ENCODE data around the gene EYA3.

The EYA3 gene, protein sequence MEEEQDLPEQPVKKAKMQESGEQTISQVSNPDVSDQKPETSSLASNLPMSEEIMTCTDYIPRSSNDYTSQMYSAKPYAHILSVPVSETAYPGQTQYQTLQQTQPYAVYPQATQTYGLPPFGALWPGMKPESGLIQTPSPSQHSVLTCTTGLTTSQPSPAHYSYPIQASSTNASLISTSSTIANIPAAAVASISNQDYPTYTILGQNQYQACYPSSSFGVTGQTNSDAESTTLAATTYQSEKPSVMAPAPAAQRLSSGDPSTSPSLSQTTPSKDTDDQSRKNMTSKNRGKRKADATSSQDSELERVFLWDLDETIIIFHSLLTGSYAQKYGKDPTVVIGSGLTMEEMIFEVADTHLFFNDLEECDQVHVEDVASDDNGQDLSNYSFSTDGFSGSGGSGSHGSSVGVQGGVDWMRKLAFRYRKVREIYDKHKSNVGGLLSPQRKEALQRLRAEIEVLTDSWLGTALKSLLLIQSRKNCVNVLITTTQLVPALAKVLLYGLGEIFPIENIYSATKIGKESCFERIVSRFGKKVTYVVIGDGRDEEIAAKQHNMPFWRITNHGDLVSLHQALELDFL

DNA sequence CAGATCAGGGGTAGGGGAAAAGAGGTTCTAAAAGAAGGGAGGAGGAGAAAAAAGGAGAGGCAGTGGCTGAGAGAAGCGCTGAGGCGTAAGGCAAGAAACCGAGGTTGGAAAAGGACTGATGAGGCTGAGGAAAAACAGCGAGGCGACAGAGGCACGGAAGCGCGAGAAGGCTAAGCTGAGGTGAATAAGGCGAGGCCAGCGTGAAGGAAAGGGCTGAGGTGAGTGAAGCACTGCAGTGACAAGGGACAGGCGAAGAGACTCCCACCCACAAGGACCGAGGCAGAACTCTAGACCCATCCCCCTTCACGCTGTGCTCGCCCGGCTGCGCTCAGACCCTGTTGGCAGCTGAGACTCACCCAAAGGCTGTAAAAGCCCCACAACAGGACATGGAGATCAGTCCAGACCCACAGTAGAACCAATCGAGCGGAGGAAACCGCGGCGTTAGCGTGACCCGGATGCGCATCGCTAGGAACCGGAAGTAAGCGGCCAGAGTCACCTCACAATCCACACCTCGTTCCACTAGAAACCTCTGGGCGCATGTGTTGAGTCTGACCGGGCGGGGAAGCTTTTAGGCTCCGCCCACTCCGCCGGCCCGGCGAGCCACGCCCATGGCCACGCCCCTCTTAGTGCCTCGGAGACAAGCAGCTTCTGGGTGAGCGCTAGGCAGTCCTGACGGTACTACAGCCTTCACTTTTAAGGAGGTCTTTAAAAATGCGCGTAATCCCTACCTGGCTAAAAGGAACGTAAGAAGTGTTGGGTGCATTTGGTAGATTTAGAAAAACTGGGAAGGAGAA, at the start of gene EYA3:
EYA3 (minus strand) TSS at position 443 of the 794 bp plus-strand sequence. CDS start 30,584 bp downstream, outside the sequence.
- peaks cover 23% of the 10 kb centered on the region for H3K4me1 Mint-ChIP-seq
- DNase-seq (ENCODE audit: low spot score in 2 of 2) (peak; percentile 99 to 100), ATAC-seq (ENCODE audit: low read depth) (peak; percentile 88)
- peak within 1 kb of the TSS; percentile 96 for H3K27ac Mint-ChIP-seq
- peaks cover 1% of the 10 kb centered on the region for H3K36me3 Mint-ChIP-seq
- H3K9me3 Mint-ChIP-seq = no peaks in the 10 kb centered on the region
- H3K4me3 Mint-ChIP-seq = peak within 1 kb of the TSS; percentile 91
- no peaks in the 10 kb centered on the region for H3K27me3 Mint-ChIP-seq

DNA sequence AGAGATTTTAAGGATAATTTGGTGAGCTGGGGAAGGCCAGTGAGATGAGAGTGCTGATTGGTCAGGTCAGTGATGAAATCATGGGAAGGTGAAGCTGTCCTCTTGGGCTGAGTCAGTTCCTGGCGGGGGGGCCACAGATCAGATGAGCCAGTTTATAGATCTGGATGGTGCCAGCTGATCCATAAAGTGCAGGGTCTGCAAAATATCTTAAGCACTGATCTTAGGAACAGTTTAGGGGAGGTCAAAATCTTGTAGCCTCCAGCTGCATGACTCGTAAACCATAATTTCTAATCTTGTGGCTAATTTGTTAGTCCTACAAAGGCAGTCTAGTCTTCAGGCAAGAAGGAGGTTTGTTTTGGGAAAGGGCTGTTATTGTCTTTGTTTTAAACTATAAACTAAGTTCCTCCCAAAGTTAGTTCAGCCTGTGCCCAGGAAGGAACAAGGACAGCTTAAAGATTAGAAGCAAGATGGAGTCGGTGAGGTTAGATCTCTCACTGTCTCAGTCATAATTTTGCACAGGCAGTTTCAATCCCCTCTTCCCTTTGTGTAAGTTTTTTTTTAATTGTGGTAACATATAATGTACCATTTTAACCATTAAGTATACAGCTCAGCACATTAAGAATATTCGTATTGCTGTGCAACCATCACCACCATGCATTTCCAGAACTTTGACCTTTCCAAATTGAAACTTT, 48.7 kb upstream of the EYA3 start:
- DNase-seq (ENCODE audit: low spot score in 2 of 2) = no peak
- peak overlapping the region; percentile 85 for H3K27ac Mint-ChIP-seq
- H3K4me3 Mint-ChIP-seq = no peak overlapping the region
- H3K4me1 Mint-ChIP-seq = peaks cover 35% of the 10 kb centered on the region
- no peaks in the 10 kb centered on the region for H3K27me3 Mint-ChIP-seq
- no peak for ATAC-seq (ENCODE audit: low read depth)
- no peaks in the 10 kb centered on the region for H3K36me3 Mint-ChIP-seq
- no peaks in the 10 kb centered on the region for H3K9me3 Mint-ChIP-seq

DNA sequence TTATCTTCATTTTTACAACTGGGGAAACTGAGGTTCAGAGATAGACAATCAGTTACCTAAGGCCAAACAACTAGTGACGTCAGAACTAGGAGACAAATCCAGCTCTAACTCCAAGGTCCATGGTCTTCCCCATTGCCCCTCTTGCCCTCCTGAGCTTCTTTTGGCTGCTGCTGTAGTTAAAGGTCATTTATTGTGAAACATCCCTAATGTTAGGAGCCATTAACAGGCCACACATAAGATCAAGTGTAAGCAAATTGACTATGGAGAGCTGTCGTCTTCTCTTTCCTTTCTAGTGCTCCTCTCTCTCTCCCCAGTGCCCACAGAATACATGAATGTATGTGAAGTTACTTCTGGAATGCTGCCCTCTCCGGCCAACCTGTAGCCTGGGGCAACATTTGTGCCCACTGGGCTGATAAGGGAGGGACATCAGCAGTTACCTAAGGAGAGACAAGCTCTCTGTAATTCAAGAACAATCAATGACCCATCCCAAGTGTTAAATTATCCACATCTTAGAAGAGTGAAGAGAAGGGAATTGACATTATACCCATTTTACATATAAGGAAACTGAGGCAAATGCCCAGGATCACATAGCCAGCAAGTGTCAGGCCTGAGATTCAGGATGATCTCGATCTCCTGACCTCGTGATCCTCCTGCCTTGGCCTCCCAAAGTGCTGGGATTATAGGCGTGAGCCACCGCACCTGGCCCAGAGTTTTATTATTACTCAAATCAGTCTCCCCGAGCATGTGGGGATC, 47.9 kb upstream of the EYA3 start:
- DNase-seq (ENCODE audit: low spot score in 2 of 2) (no peak), ATAC-seq (ENCODE audit: low read depth) (no peak)
- Mint-ChIP-seq H3K27ac (peak overlapping the region; percentile 85), H3K27me3 (no peaks in the 10 kb centered on the region), H3K4me3 (peak overlapping the region; percentile 24), H3K36me3 (no peaks in the 10 kb centered on the region), H3K9me3 (no peaks in the 10 kb centered on the region), H3K4me1 (peaks cover 38% of the 10 kb centered on the region)

DNA sequence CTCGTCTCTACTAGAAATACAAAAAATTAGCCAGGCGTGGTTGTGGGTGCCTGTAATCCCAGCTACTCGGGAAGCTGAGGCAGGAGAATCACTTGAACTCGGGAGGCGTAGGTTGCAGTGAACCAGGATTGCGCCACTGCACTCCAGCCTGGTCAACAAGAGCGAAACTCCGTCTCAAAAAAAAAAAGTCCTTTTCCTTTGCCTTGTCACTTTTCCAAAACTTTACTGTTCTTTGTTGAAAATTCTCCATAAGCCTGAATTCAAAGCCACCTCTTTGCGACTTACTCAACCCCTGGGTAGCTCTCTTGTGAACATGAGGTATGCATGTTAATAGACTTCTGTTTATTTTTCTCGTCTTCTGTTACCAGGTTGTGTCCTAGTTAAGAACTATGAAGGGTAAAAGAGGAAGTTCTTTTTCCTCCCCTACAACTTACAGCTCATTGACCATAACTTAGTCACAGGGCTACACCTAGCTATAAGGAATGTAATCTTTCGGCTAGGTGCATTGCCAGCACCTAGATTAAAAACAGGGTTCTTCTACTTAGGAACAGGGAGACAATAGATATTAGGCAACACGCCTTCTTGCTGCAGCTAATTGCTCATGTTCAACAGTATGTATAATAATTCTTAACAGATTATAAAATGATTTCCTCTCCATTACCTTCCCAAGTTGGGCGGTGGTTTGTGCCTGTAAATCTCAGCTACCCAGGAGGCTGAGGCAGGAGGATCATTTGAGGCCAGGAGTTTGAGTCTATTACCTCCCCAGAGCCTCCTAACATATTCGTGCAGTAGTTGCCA, 47.2 kb upstream of the EYA3 start:
- peak; percentile 99 for ATAC-seq (ENCODE audit: low read depth)
- Mint-ChIP-seq H3K36me3 (no peaks in the 10 kb centered on the region), H3K27ac (peak overlapping the region; percentile 85), H3K4me1 (peaks cover 38% of the 10 kb centered on the region), H3K9me3 (no peaks in the 10 kb centered on the region), H3K27me3 (no peaks in the 10 kb centered on the region), H3K4me3 (peak overlapping the region; percentile 51)
- peak in 1 of 2 donors; percentile 40 for DNase-seq (ENCODE audit: low spot score in 2 of 2)

DNA sequence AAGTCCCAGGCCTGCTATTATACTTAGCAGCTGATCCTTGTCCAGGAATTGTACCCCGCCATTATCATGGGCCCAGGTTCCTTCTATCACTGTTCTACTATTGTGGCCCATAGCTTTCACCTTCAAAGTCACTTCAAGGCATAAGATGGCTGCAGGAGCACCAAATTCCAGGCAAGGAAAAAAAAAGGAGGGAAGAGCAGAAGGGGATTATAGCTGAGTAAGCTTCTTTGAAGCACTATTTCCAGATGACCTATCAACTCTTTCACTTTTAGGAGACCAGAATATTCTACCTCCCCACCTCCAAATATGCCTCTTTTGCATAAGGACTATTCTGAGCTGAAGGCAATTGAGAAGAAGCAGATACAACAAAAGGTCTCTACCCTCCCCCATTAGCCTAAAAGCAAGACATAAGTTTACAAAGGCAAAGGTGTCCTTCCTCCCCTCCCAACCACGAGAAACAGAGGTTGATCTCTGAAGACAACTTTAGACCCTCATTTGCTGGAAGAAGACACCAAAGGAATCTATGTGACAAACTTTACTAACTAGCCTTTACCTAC, 46.3 kb upstream of the EYA3 start:
- no peaks in the 10 kb centered on the region for H3K27me3 Mint-ChIP-seq
- peaks cover 38% of the 10 kb centered on the region for H3K4me1 Mint-ChIP-seq
- ATAC-seq (ENCODE audit: low read depth) (no peak), DNase-seq (ENCODE audit: low spot score in 2 of 2) (no peak)
- peak overlapping the region; percentile 85 for H3K27ac Mint-ChIP-seq
- H3K36me3 Mint-ChIP-seq = no peaks in the 10 kb centered on the region
- H3K9me3 Mint-ChIP-seq = no peaks in the 10 kb centered on the region
- no peak overlapping the region for H3K4me3 Mint-ChIP-seq

DNA sequence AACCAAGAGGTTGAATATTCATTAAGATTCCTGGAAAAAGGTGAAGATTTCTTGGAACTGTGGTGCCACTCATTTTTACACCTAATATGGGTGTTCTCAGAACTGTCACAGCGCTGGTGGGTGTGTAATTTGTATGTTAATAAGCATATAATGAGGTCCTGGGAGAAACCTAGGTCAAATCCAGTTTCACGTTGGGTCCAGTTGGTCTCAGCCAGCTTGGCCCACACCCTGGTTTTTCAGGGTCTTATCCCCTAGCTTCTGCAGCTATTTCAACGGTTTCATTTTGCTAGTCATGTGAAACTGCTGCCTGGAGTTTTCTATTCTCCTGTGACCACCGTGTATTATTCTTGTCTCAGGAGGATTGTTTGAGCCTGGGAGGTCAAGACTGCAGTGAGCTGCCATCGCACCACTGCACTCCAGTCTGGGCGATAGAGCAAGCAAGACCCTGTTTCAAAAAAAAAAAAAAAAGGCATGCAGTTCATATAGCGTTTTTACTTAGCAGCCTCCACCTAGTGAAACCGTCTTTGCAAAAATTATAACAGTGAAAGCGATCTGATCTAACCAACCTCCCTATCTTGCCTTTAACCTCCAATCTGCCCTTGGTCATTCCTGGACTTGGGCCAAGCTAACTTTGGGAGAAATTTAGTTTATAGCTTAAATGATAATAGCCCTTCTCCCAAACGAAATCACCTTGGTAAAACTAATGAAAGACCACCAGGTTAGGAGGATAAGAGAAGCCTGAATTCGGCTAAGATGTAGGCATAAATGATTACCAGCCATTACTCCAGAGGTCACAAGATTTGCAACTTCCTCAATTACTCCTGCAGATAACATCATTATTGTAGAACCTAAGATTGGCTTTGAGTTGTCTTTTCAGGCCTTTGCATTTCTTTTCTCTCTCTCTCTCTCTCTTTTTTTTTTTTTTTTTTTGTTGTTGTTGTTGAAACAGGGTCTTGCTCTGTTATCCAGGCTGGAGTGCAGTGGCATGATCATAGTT, 44.1 kb upstream of the EYA3 start:
- no peaks in the 10 kb centered on the region for H3K36me3 Mint-ChIP-seq
- peaks cover 39% of the 10 kb centered on the region for H3K4me1 Mint-ChIP-seq
- H3K27ac Mint-ChIP-seq = peak overlapping the region; percentile 31
- no peak overlapping the region for H3K4me3 Mint-ChIP-seq
- ATAC-seq (ENCODE audit: low read depth) = no peak
- DNase-seq (ENCODE audit: low spot score in 2 of 2) = no peak
- no peaks in the 10 kb centered on the region for H3K27me3 Mint-ChIP-seq
- H3K9me3 Mint-ChIP-seq = no peaks in the 10 kb centered on the region

DNA sequence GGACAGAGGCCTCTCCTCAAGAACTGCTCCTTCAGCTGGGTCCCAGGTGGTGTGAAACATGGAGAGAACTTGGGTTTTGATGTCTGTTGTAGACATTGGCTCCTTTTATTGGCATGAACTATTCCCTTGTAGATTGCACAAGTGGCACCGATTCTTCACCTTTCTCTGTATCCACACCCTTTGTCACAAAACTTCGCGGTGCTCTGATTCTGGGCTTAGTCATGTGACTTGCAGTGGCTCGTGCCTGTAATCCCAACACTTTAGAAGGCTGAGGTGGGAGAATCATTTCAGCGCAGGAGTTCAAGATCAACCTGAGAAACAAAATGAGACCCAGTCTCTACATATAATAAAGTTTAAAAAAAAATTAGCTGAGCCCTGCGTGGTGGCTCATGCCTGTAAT, 42.5 kb upstream of the EYA3 start:
- peak overlapping the region; percentile 6 for H3K27ac Mint-ChIP-seq
- ATAC-seq (ENCODE audit: low read depth) (no peak), DNase-seq (ENCODE audit: low spot score in 2 of 2) (no peak)
- H3K27me3 Mint-ChIP-seq = no peaks in the 10 kb centered on the region
- H3K36me3 Mint-ChIP-seq = no peaks in the 10 kb centered on the region
- peaks cover 44% of the 10 kb centered on the region for H3K4me1 Mint-ChIP-seq
- H3K4me3 Mint-ChIP-seq = no peak overlapping the region
- H3K9me3 Mint-ChIP-seq = no peaks in the 10 kb centered on the region

GRCh38 chr1:28129150-28129549, 40.7 kb upstream of the EYA3 start:
- H3K4me3 Mint-ChIP-seq = no peak overlapping the region
- ATAC-seq (ENCODE audit: low read depth) = no peak
- no peaks in the 10 kb centered on the region for H3K36me3 Mint-ChIP-seq
- H3K9me3 Mint-ChIP-seq = no peaks in the 10 kb centered on the region
- H3K4me1 Mint-ChIP-seq = peaks cover 34% of the 10 kb centered on the region
- no peak overlapping the region for H3K27ac Mint-ChIP-seq
- DNase-seq (ENCODE audit: low spot score in 2 of 2) = no peak
- no peaks in the 10 kb centered on the region for H3K27me3 Mint-ChIP-seq

DNA sequence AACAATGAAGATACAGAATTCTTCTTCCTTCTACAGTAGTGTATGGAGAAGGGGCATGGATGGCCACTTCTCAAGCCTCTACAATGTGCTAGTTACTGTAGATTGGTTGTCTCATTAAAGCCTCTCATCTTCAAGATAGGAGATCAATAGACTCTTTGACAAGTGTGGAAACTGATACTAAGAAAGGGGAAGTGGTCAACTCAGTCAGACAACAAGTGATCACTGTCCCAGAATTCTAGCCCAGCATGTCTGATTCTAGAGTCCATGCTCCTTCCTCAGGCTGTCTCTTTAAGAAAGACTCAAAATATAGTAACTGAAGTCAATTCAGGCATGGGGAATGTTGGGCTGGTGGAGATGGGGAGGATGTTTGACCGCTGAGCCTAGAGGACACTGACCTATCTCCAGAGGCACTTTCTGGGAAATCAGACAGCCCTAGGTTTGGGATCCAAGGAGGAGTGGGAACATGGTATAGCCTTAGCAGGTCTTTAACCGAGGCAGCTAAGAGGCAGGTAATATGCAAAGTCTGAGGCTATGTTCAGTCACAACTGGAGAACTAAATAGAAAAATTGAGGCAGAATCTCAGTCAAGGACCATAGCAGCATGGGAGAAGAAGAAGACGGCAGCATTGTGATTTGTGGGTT, 39.3 kb upstream of the EYA3 start:
- Mint-ChIP-seq H3K36me3 (no peaks in the 10 kb centered on the region), H3K4me3 (peak overlapping the region; percentile 56), H3K4me1 (peaks cover 33% of the 10 kb centered on the region), H3K27ac (peak overlapping the region; percentile 80), H3K27me3 (no peaks in the 10 kb centered on the region), H3K9me3 (no peaks in the 10 kb centered on the region)
- DNase-seq (ENCODE audit: low spot score in 2 of 2) = no peak
- ATAC-seq (ENCODE audit: low read depth) = peak; percentile 79

DNA sequence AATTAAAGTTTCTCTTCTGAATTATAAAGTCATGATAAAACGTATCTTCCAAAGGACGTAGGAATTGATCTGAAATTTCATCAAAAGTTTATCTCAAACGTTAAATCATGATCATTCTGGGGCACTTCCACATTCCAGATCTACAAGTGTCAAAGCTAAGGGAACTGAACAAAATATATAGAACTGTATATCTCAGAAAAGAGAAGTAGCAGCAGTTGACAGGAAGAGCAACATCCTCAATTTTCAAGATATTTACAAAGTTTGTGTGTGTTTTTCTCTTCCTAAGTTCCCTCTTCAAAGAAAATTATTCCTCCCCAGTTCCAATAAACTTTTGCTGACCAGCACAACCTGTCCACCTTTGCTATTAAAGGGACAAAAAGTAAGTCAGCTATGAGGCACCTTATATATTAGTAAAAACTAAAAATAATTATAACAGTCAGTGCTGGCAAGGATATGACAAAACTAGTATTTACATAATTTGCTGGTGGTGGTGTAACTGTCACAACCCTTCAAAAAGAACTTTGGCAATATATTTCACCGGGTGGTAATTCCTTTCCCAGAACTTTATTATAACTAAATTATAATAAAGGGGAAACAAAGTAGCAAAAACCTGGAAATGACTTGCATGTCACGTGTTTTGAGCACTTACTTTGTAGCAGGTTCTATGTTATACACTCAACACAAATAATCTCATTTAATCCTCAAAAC, 38.5 kb upstream of the EYA3 start:
- H3K36me3 Mint-ChIP-seq = no peaks in the 10 kb centered on the region
- peak; percentile 70 for ATAC-seq (ENCODE audit: low read depth)
- H3K9me3 Mint-ChIP-seq = no peaks in the 10 kb centered on the region
- peaks cover 27% of the 10 kb centered on the region for H3K4me1 Mint-ChIP-seq
- H3K27ac Mint-ChIP-seq = peak overlapping the region; percentile 80
- DNase-seq (ENCODE audit: low spot score in 2 of 2) = no peak
- no peak overlapping the region for H3K4me3 Mint-ChIP-seq
- no peaks in the 10 kb centered on the region for H3K27me3 Mint-ChIP-seq

GRCh38 chr1:28126212-28126611, 37.8 kb upstream of the EYA3 start:
- Mint-ChIP-seq H3K4me1 (peaks cover 25% of the 10 kb centered on the region), H3K9me3 (no peaks in the 10 kb centered on the region), H3K27me3 (no peaks in the 10 kb centered on the region), H3K36me3 (no peaks in the 10 kb centered on the region), H3K27ac (peak overlapping the region; percentile 20), H3K4me3 (no peak overlapping the region)
- no peak for DNase-seq (ENCODE audit: low spot score in 2 of 2)
- ATAC-seq (ENCODE audit: low read depth) = no peak
